Ovary (tissue), 3 donors: ENCODE results near the gene COX6B2.

Source experiments
- POLR2A ChIP-seq: fragments of 450-650 bp; IDR thresholded peaks from one replicate; pipeline ENCODE4 v1.6.1; 2017; ENCODE audit warnings: antibody characterized with exemption, mild to moderate bottlenecking, moderate library complexity
- TF ChIP-seq, protein P1 (sequence below), 3 donors: fragments of 450-650 bp in 2 of 3; fragments of 200-600 bp in 1 of 3; IDR thresholded peaks; one replicate each; pipeline versions ENCODE4 v1.5.1 to v1.8.0; 2016 to 2022; ENCODE audit warnings: antibody characterized with exemption in 3 of 3, mild to moderate bottlenecking in 1 of 3
- donor health status: DM: no; HTN: no; CAD: no.

DNA sequence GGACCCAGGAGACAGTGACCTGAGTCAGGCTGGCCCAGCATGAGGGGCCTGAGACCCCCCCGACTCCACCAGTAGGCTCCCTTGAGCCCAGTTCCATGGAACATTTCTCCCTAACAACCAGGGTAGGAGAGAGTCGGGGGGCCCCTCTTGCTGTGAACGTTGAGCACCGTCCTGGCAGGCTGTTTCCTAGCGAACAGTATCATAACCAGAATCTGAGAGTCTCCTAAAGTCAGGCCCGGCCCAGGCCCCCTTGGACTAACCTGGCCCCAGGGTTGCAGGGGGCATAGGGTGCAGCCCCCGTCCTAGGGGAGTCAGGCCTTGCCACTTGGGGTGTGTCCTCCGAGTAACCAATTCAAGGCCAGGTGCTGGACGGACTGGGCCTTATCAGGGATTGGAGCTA lies 43.1 kb downstream of the COX6B2 start:
- TF ChIP-seq, protein P1, sequence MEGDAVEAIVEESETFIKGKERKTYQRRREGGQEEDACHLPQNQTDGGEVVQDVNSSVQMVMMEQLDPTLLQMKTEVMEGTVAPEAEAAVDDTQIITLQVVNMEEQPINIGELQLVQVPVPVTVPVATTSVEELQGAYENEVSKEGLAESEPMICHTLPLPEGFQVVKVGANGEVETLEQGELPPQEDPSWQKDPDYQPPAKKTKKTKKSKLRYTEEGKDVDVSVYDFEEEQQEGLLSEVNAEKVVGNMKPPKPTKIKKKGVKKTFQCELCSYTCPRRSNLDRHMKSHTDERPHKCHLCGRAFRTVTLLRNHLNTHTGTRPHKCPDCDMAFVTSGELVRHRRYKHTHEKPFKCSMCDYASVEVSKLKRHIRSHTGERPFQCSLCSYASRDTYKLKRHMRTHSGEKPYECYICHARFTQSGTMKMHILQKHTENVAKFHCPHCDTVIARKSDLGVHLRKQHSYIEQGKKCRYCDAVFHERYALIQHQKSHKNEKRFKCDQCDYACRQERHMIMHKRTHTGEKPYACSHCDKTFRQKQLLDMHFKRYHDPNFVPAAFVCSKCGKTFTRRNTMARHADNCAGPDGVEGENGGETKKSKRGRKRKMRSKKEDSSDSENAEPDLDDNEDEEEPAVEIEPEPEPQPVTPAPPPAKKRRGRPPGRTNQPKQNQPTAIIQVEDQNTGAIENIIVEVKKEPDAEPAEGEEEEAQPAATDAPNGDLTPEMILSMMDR (IDR thresholded peaks at IDR 0.05) = no peak
- TF ChIP-seq POLR2A = no peak
